ES-I3 (cell line): ENCODE data around the gene FLT1.

ENCODE experiments used
- H3K36me3 ChIP-seq: 2 replicates; pipeline ENCODE4 v1.6.1; 2013; ENCODE audit warnings: mild to moderate bottlenecking, low read length, control low read depth, moderate library complexity; ENCODE audit not compliant: insufficient read depth
- H3K4me1 ChIP-seq: 2 replicates; pipeline ENCODE4 v1.6.1; 2013; ENCODE audit warnings: mild to moderate bottlenecking, control low read depth, low read length; ENCODE audit not compliant: insufficient read depth
- H3K9ac ChIP-seq: 2 replicates; pipeline ENCODE4 v1.6.1; 2013; ENCODE audit warnings: low read depth, mild to moderate bottlenecking, low read length, moderate library complexity
- H3K9me3 ChIP-seq: 2 replicates; pipeline ENCODE4 v1.6.1; 2013; ENCODE audit warnings: mild to moderate bottlenecking, low read length, moderate library complexity; ENCODE audit not compliant: control insufficient read depth, insufficient read depth

FLT1 gene

GRCh38 chr13:28250542-28250941 is 244.4 kb downstream of the FLT1 start:
- H3K36me3 ChIP-seq = peaks cover 5% of the 10 kb centered on the region; the same call in 1 of the 2 replicates
- H3K9ac ChIP-seq = no peak overlapping the region
- no peaks in the 10 kb centered on the region for H3K4me1 ChIP-seq
- peaks cover 3% of the 10 kb centered on the region; the same call in 1 of the 2 replicates for H3K9me3 ChIP-seq
